C1 segment of cervical spinal cord (tissue), 14 donors: ENCODE measurements around the gene FAM47A.

Experiments
- DNase-seq, 14 donors: peaks; one replicate each; lab custom pipeline; 2025; lab: John Stamatoyannopoulos, UW

FAM47A gene

GRCh38 chrX:34132028-34132427 is at the start of gene FAM47A:
TSS of gene FAM47A (minus strand) at chrX:34132314. CDS start at chrX:34132278, 36 bp downstream.
- DNase-seq: no peak

- DNase-seq: no peak
Observed at GRCh38 chrX:34147345-34147744, 15.2 kb upstream of the FAM47A start.

GRCh38 chrX:34146906-34147305 is 14.8 kb upstream of the FAM47A start:
- DNase-seq: no peak

GRCh38 chrX:34144246-34144645 is 12.1 kb upstream of the FAM47A start:
- DNase-seq: no peak

- no peak for DNase-seq
Observed at GRCh38 chrX:34140816-34141215, 8.7 kb upstream of the FAM47A start.

- DNase-seq: no peak
Observed at GRCh38 chrX:34130980-34131744, 952 bp downstream of the FAM47A start.

GRCh38 chrX:34130501-34130900 is 1.6 kb downstream of the FAM47A start:
- no peak for DNase-seq

GRCh38 chrX:34126011-34126410 is 6.1 kb downstream of the FAM47A start:
- DNase-seq: no peak

GRCh38 chrX:34119122-34119521 is 13.0 kb downstream of the FAM47A start:
- DNase-seq: no peak

GRCh38 chrX:34112459-34112858 is 19.7 kb downstream of the FAM47A start:
- no peak for DNase-seq
